Activated CD8-positive, alpha-beta memory T cell treated with anti-CD3 and anti-CD28 coated beads for 36 hours (primary cell): ENCODE data around the gene PCDH15. TPM values are rescaled to one million over a fixed set of nuclear protein-coding genes. Genes with fewer than 3 reads are reported as not detected.

Experiments
- CTCF ChIA-PET: fragments of 350-600 bp; sonication (Branson Sonifier 250); formaldehyde crosslinking; loops from one replicate; lab custom pipeline; 2021; ENCODE audit warnings: antibody characterized with exemption; lab: Charles Lee
- POLR2A ChIA-PET: fragments of 350-600 bp; sonication (Branson Sonifier 250); formaldehyde crosslinking; loops from one replicate; lab custom pipeline; 2021; ENCODE audit warnings: antibody characterized with exemption; lab: Charles Lee
- total RNA-seq, 2 experiments: library from RNA; stranded (reverse); gene quantifications; one replicate each; pipeline ENCODE4 v1.2.3, GENCODE V29; 2021

Gene PCDH15
- total RNA-seq, 2 experiments from 2014 or later: not detected

GRCh38 chr10:54203401-54203800 is 597.6 kb downstream of the PCDH15 start:
- ChIA-PET POLR2A (no interaction called here), CTCF (no interaction called here)

DNA sequence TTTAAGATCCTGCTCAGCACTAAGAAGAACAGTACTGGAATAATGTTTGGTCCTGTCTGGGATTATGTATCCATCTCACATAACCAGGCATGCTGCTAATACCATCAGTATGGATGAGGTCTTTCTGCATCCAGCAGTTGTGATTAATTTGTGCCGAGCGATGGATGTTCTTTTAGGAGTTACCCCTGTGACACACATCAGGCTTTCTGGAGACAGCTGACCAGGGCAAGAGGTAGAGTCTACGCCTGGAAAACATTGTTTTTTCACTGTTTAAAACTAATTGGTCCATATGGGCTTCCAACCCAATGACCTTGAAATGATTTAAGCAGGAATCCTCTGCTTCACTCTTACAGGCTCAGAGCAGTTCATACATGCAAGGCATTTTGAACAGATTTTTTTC is 603.0 kb downstream of the PCDH15 start:
- POLR2A ChIA-PET: no interaction called here
- CTCF ChIA-PET: no interaction called here

GRCh38 chr10:54194806-54195205 is 606.2 kb downstream of the PCDH15 start:
- POLR2A ChIA-PET: no interaction called here

DNA sequence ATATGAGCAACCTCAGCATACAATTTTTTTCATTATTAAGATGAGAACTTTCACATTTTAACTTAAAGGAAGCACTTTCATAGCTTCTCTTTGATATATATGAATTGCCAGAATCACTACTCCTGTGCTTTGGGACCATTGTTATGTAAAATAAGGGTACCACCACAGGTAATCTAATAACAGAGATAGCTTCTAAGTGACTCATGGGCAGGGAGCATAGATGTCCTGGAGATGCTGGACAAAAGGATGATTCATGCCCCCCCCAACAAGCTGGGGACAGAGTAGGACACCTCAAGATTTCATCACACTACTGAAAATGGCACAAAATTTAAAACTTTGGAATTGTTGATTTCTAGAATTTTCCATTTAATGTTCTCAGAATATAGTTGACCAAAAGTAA is 641.1 kb downstream of the PCDH15 start:
- POLR2A ChIA-PET: no interaction called here
- CTCF ChIA-PET: no interaction called here

More at GRCh38 chr10:54194806-54195205, 606.2 kb downstream of the PCDH15 start:
- CTCF ChIA-PET: no interaction called here

GRCh38 chr10:54148508-54148907 is 652.5 kb downstream of the PCDH15 start:
- CTCF ChIA-PET: no interaction called here
- POLR2A ChIA-PET: no interaction called here

DNA sequence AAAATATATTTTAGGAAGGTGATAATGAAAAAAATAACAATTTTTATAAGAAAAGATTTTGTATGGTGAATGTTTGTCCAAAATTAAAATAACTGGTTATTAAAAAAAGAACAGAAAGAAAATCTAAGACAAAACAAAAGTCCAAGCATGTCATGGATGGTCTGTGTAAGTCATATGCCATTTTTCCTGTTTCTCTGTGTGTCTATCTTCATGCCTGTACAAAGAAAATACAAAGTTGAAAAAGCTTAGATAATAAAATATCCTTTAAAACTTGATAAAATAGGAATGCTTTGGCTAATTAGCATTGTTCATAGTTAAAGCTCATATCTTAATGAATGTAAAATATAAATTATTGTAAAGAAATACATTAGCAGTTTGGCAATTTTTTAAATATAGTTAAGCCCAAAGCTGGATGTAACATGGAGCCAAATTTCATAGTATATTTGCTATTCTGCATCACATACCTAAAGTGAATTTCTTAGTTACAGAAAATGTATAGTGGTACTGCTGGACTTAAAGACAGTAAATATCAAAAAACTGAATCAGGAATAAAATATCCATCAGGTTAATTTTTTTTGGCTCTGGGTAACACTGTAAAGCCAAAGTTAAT is 661.1 kb downstream of the PCDH15 start:
- ChIA-PET CTCF (no interaction called here), POLR2A (no interaction called here)

- POLR2A ChIA-PET: no interaction called here
- CTCF ChIA-PET: no interaction called here
These were observed 663.6 kb downstream of the PCDH15 start for GRCh38 chr10:54137396-54137795.

DNA sequence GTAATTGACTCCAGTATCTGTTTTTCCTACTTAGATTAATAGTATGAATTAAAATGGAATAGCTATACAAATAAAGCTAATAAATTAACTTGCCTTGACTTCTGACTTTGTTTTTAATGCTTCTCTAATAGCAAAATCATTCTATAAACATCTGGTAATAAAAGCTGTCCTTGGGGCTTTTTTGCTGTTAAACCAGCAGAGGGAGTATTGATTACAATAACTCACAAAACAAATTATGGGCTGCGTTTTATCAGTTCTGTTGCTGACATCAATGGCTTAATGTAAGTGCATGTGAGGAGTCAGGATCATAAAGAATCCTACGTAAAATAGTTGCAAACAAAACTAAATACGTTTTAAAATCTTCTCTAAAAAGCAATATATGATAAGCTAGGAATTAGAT is 667.8 kb downstream of the PCDH15 start:
- ChIA-PET CTCF (no interaction called here), POLR2A (no interaction called here)

- ChIA-PET POLR2A (no interaction called here), CTCF (interaction anchor here (0.8 kb wide), 1 partner anchor 14 kb away, joined by 3 read pairs; no protein-coding TSS in a partner anchor)
These were observed 669.2 kb downstream of the PCDH15 start for GRCh38 chr10:54131833-54132232.

- CTCF ChIA-PET: no interaction called here
- POLR2A ChIA-PET: no interaction called here
These were observed 670.6 kb downstream of the PCDH15 start for GRCh38 chr10:54130394-54130793.

DNA sequence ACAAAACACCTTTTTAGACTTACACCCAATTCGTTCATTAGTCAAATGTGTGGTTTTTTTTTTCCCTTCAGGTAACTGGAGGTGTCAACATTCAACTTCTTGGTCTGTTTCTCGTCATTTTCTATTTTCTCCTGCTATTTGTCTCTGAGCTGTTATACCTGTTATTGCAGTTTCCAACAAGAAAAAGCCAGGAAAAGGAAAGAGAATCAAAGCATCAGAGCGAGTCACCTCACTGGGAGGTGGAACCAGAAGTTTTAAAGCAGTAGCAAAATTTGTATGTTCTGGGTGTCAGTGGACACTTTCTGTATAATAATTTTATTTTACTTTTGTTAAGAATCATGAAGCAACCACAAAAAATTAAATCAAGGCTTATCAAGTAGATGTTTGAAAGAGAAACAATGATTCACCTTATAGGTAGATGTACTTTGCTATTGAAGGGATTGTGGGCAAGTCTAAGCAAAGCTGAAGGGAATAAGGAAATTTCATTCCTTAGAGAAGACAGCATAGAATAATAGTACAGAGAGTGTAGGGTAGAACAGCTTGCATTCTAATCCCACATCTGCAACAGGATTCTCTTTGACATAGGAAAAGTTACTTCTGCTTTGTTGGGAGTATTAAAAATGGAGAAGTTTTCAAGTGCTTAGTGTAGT is 675.8 kb downstream of the PCDH15 start:
- POLR2A ChIA-PET: no interaction called here
- CTCF ChIA-PET: no interaction called here

- CTCF ChIA-PET: no interaction called here
These were observed 676.7 kb downstream of the PCDH15 start for GRCh38 chr10:54124209-54124885.

GRCh38 chr10:54120806-54121205 is 680.2 kb downstream of the PCDH15 start:
- POLR2A ChIA-PET: no interaction called here
- CTCF ChIA-PET: no interaction called here

More at GRCh38 chr10:54124209-54124885, 676.7 kb downstream of the PCDH15 start:
- POLR2A ChIA-PET: no interaction called here

- ChIA-PET CTCF (no interaction called here), POLR2A (no interaction called here)
These were observed 692.1 kb downstream of the PCDH15 start for GRCh38 chr10:54108961-54109360.

GRCh38 chr10:54096892-54097291 is 704.1 kb downstream of the PCDH15 start:
- POLR2A ChIA-PET: no interaction called here
- CTCF ChIA-PET: no interaction called here

DNA sequence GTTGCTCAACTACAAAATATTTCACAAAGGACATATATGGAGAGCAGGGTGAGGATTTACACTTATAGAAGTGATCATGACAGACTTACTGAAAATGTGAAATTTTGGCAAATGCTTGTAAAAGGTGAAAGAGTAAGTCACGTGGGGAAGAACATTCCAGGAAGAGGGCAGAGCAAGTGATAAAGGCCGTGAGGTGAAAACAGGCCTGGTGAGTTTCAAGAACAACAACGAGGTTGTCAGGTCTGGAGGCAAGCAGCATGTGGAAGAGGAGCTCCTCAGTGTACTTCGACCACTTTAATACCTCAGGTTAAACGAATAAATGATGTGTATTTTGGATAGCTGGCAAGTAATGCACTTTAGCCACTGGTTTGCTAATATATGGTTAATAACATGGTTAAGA is 706.7 kb downstream of the PCDH15 start:
- ChIA-PET CTCF (no interaction called here), POLR2A (no interaction called here)

DNA sequence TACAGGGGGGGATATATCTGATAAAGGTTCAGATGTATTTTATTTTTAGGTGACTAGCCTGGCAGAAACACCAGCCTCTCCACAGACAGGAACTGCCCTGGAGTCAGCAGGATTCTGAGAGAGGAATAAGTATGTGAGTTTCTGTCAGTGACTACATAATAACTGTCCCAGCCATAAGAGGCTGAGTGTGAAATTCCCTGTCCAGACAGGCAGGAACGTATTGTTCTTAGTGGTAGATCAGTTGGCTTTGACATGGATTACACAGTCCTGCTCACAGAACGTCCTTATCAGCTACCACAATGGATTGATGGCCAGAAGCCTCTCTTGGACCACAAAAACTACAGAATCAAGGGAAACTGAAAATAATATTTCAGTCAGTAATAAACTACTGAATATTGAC is 709.8 kb downstream of the PCDH15 start:
- CTCF ChIA-PET: no interaction called here
- POLR2A ChIA-PET: no interaction called here

GRCh38 chr10:54081950-54082349 is 719.1 kb downstream of the PCDH15 start:
- POLR2A ChIA-PET: no interaction called here
- CTCF ChIA-PET: no interaction called here

DNA sequence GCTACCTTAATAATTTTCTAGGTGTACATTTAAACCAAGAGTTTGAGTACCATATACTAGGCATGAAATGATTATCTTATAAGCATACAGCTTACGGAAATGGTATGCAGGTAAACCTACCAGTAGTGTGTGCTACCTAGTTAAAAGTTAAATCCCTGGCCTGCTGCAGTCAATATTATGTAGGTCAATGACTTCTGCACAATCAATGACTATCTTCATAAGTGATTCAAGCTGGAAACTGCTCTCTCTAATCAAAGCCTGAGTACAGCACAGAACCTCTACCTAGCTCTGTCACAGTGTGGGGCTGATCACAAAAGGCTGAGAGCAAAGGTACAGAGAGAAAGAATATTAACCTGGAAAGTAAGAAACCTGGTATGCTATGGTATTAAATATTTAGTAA is 733.7 kb downstream of the PCDH15 start:
- ChIA-PET POLR2A (no interaction called here), CTCF (no interaction called here)

GRCh38 chr10:54066646-54067045 is 734.4 kb downstream of the PCDH15 start:
- ChIA-PET POLR2A (no interaction called here), CTCF (no interaction called here)

DNA sequence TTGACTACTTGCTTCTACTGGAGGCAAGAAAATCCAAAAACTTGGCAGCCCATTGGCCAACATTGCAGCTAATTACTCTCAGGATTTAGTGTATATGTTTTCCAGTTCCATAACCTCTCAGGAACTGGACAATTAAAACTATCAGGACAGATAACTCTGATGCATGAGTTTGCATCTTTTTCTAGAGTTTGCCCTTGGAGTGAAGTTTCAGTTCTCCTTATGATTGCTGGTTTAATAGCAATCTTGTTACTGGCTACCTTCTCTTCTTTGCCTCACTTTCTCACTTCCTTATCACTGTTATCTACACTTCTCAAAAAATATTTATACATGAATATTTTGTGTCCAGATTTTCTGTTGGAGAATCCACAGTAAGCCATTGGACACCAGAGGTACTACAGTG is 735.9 kb downstream of the PCDH15 start:
- POLR2A ChIA-PET: no interaction called here

More for the DNA sequence above, 735.9 kb downstream of the PCDH15 start:
- CTCF ChIA-PET: no interaction called here
